GM21576 (cell line): ENCODE data around the gene XPO4.
"Not testable (repeated sequence)": the region's sequence is repeated elsewhere in the genome, so short reads cannot be mapped to it uniquely, and the experiment has no call there.

ENCODE experiments used
- ATAC-seq: cut with Tn5 transposase; IDR thresholded peaks from one replicate; pipeline ENCODE4 v1.9.1; 2021; ENCODE audit warnings: mild to moderate bottlenecking, moderate library complexity; ENCODE audit not compliant: unreplicated experiment

The XPO4 gene

GRCh38 chr13:20789665-20790064 is 112.9 kb downstream of the XPO4 start:
- no peak for ATAC-seq

DNA sequence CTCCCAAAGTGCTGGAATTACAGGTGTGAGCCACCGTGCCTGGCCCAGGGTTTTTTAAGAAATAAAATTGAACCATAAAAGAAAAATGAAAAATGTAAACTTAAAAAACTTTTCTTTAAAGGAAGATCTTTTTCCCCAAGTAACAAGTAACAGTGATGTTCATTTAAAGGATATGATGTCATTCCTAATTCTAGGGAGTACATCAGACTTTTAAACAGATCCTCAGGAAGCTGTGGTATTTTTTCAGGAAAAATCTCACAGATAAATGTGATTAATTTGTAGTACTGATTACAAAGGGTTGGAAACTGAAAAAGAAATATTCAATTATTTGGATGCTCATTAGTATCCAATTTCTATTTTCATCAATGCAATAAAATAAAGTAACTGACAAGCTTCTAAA is 114.2 kb downstream of the XPO4 start:
- ATAC-seq: no peak

DNA sequence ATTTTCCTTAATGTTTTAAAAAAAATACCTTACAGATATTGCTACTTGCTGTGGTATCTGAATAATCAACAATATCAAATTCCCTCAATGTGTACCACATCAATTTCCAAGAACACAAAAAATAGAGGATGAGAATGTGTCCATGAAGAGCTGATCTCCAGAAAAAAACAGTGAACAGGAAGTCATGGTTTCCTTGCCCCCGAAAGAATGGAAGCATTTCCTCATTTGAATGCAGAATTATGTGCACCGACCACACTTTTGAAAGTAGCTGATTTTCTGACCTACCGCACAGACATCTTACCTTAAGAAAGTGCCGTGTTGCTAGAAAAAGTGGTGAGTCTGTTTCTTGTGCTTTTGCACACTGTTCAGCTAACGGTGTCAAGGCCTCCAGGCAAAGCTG is 115.4 kb downstream of the XPO4 start:
- no peak for ATAC-seq

GRCh38 chr13:20782116-20782708 is 120.3 kb downstream of the XPO4 start:
- peak; percentile 95 for ATAC-seq

DNA sequence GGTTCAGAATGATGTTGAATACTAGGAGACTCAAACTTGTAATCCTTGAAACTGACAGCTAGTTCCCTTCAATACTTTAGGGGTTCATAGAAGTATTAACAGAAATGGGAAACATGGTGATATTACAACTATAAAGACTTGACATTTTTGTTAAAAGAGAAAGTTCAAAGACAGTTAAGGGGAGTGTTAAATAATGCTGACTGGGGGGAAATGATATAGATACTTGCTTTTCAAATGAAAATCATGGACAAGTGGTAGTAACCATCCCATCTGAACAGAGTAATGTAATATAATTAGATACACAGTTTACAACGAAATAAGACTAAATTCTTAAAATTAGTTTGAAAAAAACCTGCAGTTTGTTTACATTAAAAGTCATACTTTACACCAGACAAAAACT is 122.2 kb downstream of the XPO4 start:
- ATAC-seq: no peak

DNA sequence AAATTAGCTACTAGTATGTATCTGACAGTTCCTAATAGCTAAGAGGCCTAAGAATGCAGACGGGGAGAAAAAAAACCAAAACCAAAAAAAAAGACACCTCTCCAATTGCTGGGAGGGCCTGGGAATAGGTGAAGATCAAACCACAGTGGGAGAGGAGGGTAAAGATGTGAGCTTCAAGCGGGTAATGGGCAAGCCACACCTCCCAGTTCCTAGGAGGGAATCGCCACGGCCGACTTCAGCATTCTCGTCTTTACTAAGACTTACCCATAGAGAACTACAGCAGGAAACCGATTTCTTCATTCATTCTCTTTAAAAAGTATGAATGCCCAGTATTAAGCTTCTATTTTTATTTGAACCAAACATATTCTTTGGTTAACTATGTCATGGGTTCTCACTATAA is 123.1 kb downstream of the XPO4 start:
- no peak for ATAC-seq

- no peak for ATAC-seq
These were observed 124.2 kb downstream of the XPO4 start for GRCh38 chr13:20778311-20778710.

GRCh38 chr13:20776751-20777150 is 125.8 kb downstream of the XPO4 start:
- no peak for ATAC-seq

DNA sequence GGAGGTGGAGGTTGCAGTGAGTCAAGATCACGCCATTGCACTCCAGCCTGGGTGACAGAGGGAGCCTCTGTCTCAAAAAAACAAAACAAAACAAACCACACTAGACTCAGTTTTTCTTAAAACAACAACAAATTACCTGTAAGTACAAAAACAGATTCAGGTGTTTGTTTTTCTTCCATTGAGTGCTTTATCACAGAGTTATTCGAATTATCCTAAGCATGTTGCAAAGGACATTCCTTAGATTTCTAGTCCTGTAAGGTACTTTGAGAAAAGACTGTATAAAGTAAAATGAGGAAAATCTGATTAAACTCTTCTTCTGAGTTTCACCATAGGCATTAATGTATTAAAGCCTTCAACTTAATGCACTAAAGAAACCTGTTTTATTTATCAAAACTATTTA is 126.6 kb downstream of the XPO4 start:
- ATAC-seq: no peak

DNA sequence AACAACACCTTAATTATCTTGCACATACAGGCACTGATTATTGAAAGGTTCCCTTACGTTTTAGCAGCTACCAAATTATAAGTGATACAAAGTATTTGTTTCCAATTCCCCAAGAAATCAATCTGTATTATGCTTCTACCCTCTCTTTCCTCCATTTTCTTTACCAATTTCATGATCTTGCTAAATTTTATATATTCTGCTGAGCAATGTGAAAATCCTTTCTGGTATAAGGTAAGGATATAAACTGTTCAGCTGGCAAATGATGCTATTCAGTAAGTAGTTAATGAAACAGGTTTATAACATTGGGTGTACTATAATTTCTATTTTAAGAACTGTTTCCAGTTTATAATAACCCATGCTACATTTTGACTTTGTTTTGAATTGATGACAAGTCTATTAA is 127.8 kb downstream of the XPO4 start:
- ATAC-seq: no peak

DNA sequence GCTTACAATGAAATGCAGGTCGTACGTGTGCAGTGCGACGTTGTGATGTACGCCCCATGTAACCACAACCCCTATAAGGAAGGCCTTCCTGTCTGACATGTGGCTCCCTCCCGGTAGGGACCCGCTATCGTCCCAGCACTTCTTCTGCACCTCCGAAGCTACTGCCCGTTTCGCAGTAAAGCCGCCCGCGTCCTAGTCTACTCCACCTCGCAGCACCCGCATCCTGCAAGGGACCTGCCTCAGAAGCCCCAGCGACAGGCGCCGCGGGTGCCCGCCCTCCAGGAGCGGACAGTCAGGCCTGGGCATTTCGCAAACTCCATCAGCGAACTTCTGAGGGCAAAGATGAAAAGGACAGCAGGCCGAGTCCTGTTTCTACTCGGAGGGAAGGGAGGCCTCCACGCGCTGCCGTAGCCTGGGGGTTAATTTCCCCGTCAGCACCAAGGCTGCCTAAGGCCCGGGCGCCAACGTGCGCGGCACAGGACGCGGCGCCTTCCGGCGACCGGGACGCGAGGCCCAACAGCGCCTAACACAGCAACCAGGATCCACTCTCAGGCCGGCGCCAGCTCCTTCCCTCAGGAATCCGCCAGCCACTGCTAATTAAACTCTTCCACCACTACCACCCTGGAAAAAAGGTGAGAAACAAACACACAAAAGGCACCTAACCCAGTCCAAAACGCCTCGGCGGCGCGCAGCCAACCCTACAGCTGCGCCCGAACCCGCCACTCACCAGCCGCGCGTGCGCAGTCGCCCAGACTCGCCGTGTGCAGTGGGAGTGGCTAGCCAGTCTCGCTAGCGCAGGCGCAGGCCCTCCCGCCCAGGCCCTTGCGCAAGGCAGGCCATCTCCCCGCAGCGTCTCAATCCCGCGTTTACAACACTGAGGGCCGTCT is 129.1 kb downstream of the XPO4 start, which contains the start of gene EEF1AKMT1:
TSS of gene EEF1AKMT1 (minus strand) at position 768 of the 887 bp plus-strand sequence. CDS start 16,363 bp downstream, outside the sequence.
- peak; percentile 78 for ATAC-seq

GRCh38 chr13:20772401-20773131 is 130.0 kb downstream of the XPO4 start:
- no peak for ATAC-seq

- no peak for ATAC-seq
These were observed 132.7 kb downstream of the XPO4 start for GRCh38 chr13:20769834-20770233.

DNA sequence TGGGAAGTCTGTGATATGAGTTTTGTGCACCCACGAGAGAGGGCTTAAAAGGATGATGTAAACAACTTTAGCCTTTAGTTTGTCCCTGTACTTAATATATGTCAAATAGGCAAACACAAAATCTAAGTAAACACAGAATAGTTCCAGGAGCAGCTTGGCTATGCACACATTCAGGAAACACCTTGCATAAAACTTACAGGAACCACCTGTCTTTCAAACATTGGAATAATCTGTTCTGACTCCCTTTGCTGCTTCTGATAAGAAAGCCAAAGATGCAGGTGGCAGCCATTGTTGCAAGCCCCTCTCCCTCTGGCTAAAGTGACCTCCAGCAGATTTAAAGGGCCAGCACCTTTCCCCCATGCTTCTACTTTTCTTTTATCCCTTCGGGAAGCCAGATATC is 133.5 kb downstream of the XPO4 start:
- ATAC-seq: no peak

DNA sequence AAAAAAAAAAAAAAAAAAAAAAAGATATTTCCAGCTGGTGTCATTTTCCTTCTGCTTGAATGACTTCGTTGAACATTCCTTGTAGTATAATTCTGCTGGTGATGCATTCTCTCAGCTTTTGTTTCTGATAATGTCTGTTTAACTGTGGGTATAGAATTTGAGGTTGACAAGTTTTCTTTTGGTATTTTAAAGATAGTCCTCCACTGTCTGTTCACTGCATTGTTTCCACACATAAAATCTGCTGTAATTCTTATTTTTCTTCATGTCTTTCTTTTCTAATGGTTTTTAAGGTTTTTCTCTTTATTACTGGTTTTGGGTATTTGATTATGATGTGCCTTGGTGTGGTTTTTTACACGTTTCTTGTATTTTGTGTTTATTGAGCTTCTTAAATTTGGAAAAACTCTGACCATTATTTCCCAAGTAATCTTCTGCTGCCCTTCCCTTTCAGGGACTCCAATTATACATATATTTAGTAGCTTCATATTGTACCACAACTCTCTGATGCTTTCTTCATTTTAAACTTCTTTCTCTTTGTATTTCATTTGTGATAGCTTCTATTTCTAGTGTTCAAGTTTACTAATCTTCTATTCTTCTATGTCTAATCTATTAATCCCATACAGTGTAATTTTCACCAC is 135.1 kb downstream of the XPO4 start:
- ATAC-seq: no peak

DNA sequence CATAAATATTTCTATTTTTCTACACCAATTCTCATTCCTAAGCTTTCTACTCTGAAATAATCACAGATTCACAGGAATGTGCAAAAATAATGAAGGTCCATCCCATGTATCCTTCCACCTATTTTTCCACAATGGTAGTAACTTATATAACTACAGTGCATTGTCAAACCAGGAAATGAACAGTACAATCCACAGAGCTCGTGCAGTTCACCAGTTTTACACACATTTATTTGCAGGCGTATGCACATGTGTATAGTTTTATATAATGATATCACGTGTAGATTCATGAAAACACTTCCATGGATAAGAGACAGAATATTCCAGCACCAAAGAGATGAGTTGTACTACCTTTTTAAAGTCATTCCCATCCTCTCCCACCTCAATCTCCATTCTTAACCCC is 141.7 kb downstream of the XPO4 start:
- ATAC-seq: no peak

- ATAC-seq: no peak
These were observed 148.5 kb downstream of the XPO4 start for GRCh38 chr13:20754009-20754408.

DNA sequence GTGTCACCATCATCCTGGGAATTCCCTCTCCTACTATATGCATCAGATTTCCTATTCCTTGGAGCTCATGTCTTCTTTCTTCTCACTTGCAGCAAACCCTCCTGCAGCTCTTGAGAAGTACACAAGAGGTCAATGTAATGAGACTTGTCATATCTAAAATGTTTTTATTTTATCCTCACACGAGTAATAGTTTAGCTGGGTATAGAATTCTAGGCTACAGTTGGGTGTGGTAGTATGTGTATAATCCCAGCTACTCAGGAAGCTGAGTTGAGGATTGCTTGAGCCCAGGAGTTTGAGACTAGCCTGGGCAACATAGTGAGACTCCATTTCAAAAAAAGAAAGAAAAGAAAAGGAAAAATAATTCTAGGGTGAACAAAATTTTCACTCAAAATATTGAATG is 153.2 kb downstream of the XPO4 start:
- ATAC-seq: no peak

GRCh38 chr13:20743830-20744404 is 158.6 kb downstream of the XPO4 start:
- not testable (repeated sequence) for ATAC-seq

GRCh38 chr13:20740021-20740420 is 162.5 kb downstream of the XPO4 start:
- ATAC-seq: no peak

DNA sequence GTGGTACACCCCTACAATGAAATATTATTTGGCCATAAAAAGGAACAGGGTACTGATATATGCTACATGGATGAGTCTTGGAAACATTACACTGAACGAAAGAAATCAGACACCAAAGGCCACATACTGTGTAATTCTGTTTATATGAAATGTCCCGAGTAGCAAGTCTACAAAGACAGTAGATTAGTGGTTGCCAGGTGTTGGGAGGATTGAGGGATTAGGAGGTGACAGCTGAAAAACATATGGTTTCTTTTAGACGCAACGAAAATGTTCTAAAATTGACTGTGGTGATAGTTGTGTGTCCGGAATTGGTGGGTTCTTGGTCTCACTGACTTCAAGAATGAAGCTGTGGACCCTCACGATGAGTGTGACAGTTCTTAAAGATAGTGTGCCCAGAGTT is 163.9 kb downstream of the XPO4 start:
- no peak for ATAC-seq
